ENCODE results near the gene GPR146. TPM values are rescaled to one million over a fixed set of nuclear protein-coding genes. Genes with fewer than 3 reads are reported as not detected.

Gene GPR146
- total RNA-seq, 1 donor from 2014 or later = 3.1 TPM

DNA sequence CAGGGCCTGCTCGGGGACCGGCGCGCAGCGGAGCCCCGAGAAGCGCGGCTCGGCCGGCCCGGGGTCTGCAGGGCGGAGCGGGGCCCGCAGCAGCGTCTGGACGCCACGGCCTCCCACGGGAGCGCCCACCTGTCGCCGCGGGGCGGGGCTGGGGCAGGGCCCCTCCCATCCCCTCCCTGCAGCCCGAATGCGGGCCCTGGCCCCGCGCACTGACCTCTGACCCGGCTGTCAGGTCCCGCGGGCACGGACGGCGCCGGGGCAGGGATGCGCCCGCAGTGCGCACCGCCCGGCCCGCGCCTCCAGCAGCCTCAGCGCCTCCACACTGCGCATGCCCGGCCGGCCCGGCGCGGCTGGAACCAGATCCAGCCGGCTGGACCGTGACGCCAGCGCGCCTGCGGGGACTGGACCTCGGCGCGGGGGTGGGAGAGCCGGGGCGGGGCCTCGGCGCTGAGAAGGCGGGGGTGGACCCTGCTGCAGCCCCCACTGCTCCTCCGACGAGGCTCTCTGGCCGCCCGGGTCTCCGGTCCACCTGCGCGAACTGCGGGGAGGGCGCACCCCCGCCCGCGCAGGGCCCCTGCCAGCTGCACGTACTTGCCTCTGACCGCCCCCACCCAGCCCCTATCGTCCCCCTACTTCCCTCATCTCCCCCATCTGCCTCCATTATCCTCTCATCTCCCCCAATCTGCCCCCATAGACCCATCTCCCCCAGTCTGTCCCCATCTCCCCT lies 16.1 kb upstream of the GPR146 start:
- Mint-ChIP-seq H3K27me3 (ENCODE audit: unreplicated experiment) (peaks cover 13% of the 10 kb centered on the region), H3K27ac (ENCODE audit: unreplicated experiment) (peak overlapping the region; percentile 75), H3K36me3 (ENCODE audit: unreplicated experiment) (no peaks in the 10 kb centered on the region), H3K4me1 (ENCODE audit: low read depth, unreplicated experiment) (peaks cover 34% of the 10 kb centered on the region), H3K9me3 (ENCODE audit: unreplicated experiment) (peaks cover 16% of the 10 kb centered on the region), H3K4me3 (ENCODE audit: unreplicated experiment) (peak overlapping the region; percentile 38)
- DNase-seq = peak; percentile 93
- TF ChIP-seq, protein P1, sequence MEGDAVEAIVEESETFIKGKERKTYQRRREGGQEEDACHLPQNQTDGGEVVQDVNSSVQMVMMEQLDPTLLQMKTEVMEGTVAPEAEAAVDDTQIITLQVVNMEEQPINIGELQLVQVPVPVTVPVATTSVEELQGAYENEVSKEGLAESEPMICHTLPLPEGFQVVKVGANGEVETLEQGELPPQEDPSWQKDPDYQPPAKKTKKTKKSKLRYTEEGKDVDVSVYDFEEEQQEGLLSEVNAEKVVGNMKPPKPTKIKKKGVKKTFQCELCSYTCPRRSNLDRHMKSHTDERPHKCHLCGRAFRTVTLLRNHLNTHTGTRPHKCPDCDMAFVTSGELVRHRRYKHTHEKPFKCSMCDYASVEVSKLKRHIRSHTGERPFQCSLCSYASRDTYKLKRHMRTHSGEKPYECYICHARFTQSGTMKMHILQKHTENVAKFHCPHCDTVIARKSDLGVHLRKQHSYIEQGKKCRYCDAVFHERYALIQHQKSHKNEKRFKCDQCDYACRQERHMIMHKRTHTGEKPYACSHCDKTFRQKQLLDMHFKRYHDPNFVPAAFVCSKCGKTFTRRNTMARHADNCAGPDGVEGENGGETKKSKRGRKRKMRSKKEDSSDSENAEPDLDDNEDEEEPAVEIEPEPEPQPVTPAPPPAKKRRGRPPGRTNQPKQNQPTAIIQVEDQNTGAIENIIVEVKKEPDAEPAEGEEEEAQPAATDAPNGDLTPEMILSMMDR (IDR thresholded peaks at IDR 0.05; ENCODE audit: partially characterized antibody, unreplicated experiment) = no peak

DNA sequence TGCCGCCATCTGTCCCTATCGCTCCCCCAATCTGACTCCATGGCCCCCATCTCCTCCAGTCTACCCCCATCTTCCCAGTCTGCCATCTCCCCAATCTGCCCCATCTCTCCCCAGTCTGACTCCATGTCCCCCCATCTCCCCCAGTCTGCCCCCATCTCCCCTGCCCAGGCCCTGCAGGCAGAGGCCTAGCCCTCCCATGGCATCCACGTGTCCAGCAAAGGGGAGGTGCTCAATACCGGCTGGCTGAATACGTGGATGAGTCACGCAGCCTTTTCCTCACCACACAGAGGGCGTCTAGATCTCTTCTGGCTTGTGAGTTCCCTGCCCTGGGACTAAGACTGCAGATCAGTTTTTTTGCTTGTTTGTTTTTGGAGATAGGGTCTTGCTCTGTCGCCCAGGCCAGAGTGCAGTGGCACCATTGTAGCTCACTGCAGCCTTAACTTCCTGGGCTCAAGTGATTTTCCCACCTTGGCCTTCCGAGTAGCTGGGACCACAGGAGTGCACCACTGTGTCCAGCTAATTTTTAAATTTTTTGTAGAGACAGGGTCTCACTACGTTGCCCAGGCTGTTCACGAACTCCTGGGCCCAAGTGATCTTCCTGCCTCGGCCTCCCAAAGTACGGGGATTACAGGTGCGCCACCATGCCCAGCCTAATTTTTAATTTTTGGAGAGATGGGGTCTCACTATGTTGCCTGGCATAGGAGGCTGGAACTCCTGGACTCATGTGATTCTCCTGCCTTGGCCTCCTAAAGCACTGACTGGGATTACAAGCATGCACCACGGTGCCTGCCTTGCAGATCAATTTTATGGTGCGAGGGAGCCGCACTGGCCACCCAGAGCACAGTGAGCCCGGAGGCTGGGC lies 15.3 kb upstream of the GPR146 start:
- Mint-ChIP-seq H3K4me1 (ENCODE audit: low read depth, unreplicated experiment) (peaks cover 27% of the 10 kb centered on the region), H3K4me3 (ENCODE audit: unreplicated experiment) (peak overlapping the region; percentile 74), H3K9me3 (ENCODE audit: unreplicated experiment) (peaks cover 14% of the 10 kb centered on the region), H3K27ac (ENCODE audit: unreplicated experiment) (peak overlapping the region; percentile 75), H3K27me3 (ENCODE audit: unreplicated experiment) (peaks cover 8% of the 10 kb centered on the region), H3K36me3 (ENCODE audit: unreplicated experiment) (peaks cover under 1% of the 10 kb centered on the region)
- TF ChIP-seq, protein P1 (IDR thresholded peaks at IDR 0.05; ENCODE audit: partially characterized antibody, unreplicated experiment) = no peak
- DNase-seq = peak; percentile 56

DNA sequence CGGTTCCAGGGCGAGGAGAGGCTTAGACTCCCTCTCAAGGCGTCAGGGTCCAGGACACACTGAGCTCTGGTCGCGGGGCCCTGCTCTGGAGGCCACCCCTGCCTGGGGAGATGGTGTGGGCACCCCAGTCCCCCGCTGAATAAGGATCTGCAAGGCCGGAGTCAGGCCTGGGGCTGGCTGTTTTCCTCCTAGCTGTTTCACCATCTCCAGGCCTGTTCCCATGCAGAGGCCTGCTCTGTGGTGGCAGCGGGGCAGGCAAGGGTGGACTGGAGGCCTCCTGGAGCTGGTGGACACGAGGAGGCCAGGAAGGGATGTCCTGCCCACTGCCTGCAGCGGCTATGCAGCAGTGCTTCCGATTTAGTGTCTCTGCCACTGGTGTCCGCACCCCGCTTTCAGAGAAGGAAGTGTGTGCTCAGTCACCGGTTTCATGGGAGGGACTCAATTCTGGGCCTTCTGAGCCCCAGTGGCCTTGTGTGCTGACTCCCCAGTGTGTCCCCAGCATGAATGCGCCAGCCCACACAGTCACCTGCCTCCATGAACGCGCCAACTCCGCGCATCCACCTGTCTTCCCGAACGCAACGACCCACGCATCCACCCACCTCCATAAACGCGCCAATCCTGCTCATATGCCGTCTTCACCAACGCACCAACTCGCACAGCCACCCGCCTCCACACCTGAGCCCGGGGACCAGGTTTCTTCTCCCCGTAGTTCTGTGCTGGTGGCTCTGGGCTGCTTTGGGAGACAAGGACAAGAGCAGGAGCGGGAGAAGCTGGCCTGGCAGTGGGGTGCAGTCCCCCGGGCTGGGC lies 14.5 kb upstream of the GPR146 start:
- Mint-ChIP-seq H3K36me3 (ENCODE audit: unreplicated experiment) (peaks cover 6% of the 10 kb centered on the region), H3K9me3 (ENCODE audit: unreplicated experiment) (peaks cover 17% of the 10 kb centered on the region), H3K4me1 (ENCODE audit: low read depth, unreplicated experiment) (peaks cover 21% of the 10 kb centered on the region), H3K27me3 (ENCODE audit: unreplicated experiment) (peaks cover 8% of the 10 kb centered on the region), H3K27ac (ENCODE audit: unreplicated experiment) (peak overlapping the region; percentile 28), H3K4me3 (ENCODE audit: unreplicated experiment) (peak overlapping the region; percentile 52)
- DNase-seq = no peak
- TF ChIP-seq, protein P1 (IDR thresholded peaks at IDR 0.05; ENCODE audit: partially characterized antibody, unreplicated experiment) = no peak

- peaks cover 18% of the 10 kb centered on the region for H3K4me1 Mint-ChIP-seq (ENCODE audit: low read depth, unreplicated experiment)
- H3K27me3 Mint-ChIP-seq (ENCODE audit: unreplicated experiment) = peaks cover 11% of the 10 kb centered on the region
- DNase-seq = no peak
- H3K4me3 Mint-ChIP-seq (ENCODE audit: unreplicated experiment) = no peak overlapping the region
- peaks cover 23% of the 10 kb centered on the region for H3K9me3 Mint-ChIP-seq (ENCODE audit: unreplicated experiment)
- peaks cover 13% of the 10 kb centered on the region for H3K36me3 Mint-ChIP-seq (ENCODE audit: unreplicated experiment)
- H3K27ac Mint-ChIP-seq (ENCODE audit: unreplicated experiment) = no peak overlapping the region
- TF ChIP-seq, protein P1 (IDR thresholded peaks at IDR 0.05; ENCODE audit: partially characterized antibody, unreplicated experiment) = no peak
Measured at GRCh38 chr7:1030444-1031070, 13.8 kb upstream of the GPR146 start.

Measured in glutamatergic neuron (in vitro differentiated cells).